Neural cell (in vitro differentiated cells): ENCODE data around the gene ACAD10. TPM values are rescaled to one million over a fixed set of nuclear protein-coding genes. Genes with fewer than 3 reads are reported as not detected.
A peak's percentile ranks its signal among the peaks of the same experiment; 100 is the strongest.

ENCODE experiments used
- H2AFZ ChIP-seq: fragments of 200-600, 300-800 bp; sonication (generic), shearing (Covaris generic); 2 replicates; pipeline ENCODE4 v1.6.0; 2014; ENCODE audit warnings: low read depth, mild to moderate bottlenecking, antibody characterized with exemption, low read length, moderate library complexity
- H3F3A ChIP-seq: fragments of 200-600 bp; shearing (Covaris generic); 2 replicates; pipeline ENCODE4 v1.6.1; 2016; ENCODE audit warnings: mild to moderate bottlenecking, moderate library complexity, mixed read lengths, antibody characterized with exemption, low read length; ENCODE audit not compliant: insufficient read depth, poor library complexity, severe bottlenecking
- H3K27ac ChIP-seq: fragments of 200-600, 300-800 bp; sonication (generic), shearing (Covaris generic); 2 replicates; pipeline ENCODE4 v1.5.1; 2014; ENCODE audit warnings: mild to moderate bottlenecking, low read length, moderate library complexity
- H3K27me3 ChIP-seq: fragments of 300-800, 200-600 bp; sonication (generic), shearing (Covaris generic); 2 replicates; pipeline ENCODE4 v1.6.0; 2014; ENCODE audit warnings: mild to moderate bottlenecking, low read depth, low read length, moderate library complexity; ENCODE audit not compliant: insufficient read depth
- H3K36me3 ChIP-seq: fragments of 300-800, 200-600 bp; sonication (generic), shearing (Covaris generic); 2 replicates; pipeline ENCODE4 v1.5.1; 2014; ENCODE audit warnings: mild to moderate bottlenecking, antibody characterized with exemption, low read length, moderate library complexity; ENCODE audit not compliant: insufficient read depth
- H3K4me2 ChIP-seq: fragments of 300-800, 200-600 bp; sonication (generic), shearing (Covaris generic); 2 replicates; pipeline ENCODE4 v1.6.0; 2014; ENCODE audit warnings: mild to moderate bottlenecking, low read length
- H3K4me3 ChIP-seq: fragments of 300-800, 200-600 bp; sonication (generic), shearing (Covaris generic); 2 replicates; pipeline ENCODE4 v1.5.1; 2014; ENCODE audit warnings: mild to moderate bottlenecking, low read length, moderate library complexity
- H3K79me2 ChIP-seq: fragments of 200-600 bp; shearing (Covaris generic); replicated peaks from 2 replicates; pipeline ENCODE4 v1.6.0; 2014; ENCODE audit warnings: mild to moderate bottlenecking, low read length, moderate library complexity; ENCODE audit not compliant: insufficient read depth
- H3K9ac ChIP-seq: fragments of 300-800, 200-600 bp; sonication (generic), shearing (Covaris generic); 2 replicates; pipeline ENCODE4 v1.6.1; 2016; ENCODE audit warnings: mild to moderate bottlenecking, low read length, mixed read lengths
- H3K9me2 ChIP-seq: fragments of 200-600 bp; shearing (Covaris generic); 2 replicates; pipeline ENCODE4 v1.6.1; 2016; ENCODE audit warnings: mild to moderate bottlenecking, low read length, mixed read lengths; ENCODE audit not compliant: insufficient read depth
- H3K9me3 ChIP-seq: fragments of 200-600, 300-800 bp; sonication (generic), shearing (Covaris generic); 2 replicates; pipeline ENCODE4 v1.6.1; 2016; ENCODE audit warnings: mild to moderate bottlenecking, mixed run types, low read length, moderate library complexity, mixed read lengths
- H4K20me1 ChIP-seq: fragments of 200-600 bp; shearing (Covaris generic); 2 replicates; pipeline ENCODE4 v1.6.1; 2016; ENCODE audit warnings: mild to moderate bottlenecking, mixed run types; ENCODE audit not compliant: insufficient read depth
- EP300 ChIP-seq: fragments of 450-650 bp; conservative IDR thresholded peaks from 2 replicates; pipeline ENCODE4 v1.6.1; 2014; ENCODE audit warnings: antibody characterized with exemption, mild to moderate bottlenecking, moderate library complexity; ENCODE audit not compliant: poor library complexity, severe bottlenecking
- EZH2 ChIP-seq: fragments of 200-600, 300-800 bp; shearing (Covaris generic), sonication (generic); IDR thresholded peaks from 2 replicates; pipeline ENCODE4 v1.6.1; 2014; ENCODE audit warnings: antibody characterized with exemption, low read length, borderline replicate concordance, mild to moderate bottlenecking; ENCODE audit not compliant: insufficient read depth, poor library complexity, severe bottlenecking
- MXI1 ChIP-seq: fragments of 450-650 bp; conservative IDR thresholded peaks from 2 replicates; pipeline ENCODE4 v1.6.1; 2014; ENCODE audit warnings: antibody characterized with exemption, mild to moderate bottlenecking; ENCODE audit not compliant: poor library complexity, severe bottlenecking
- POLR2AphosphoS5 ChIP-seq: IDR thresholded peaks from 2 replicates; pipeline ENCODE4 v1.6.1; 2012
- RAD21 ChIP-seq: fragments of 450-650 bp; conservative IDR thresholded peaks from 2 replicates; pipeline ENCODE4 v1.6.1; 2014; ENCODE audit warnings: antibody characterized with exemption, mild to moderate bottlenecking, moderate library complexity
- SMC3 ChIP-seq: fragments of 450-650 bp; conservative IDR thresholded peaks from 2 replicates; pipeline ENCODE4 v1.6.1; 2014; ENCODE audit warnings: antibody characterized with exemption, mild to moderate bottlenecking, moderate library complexity; ENCODE audit not compliant: poor library complexity
- TAF1 ChIP-seq: IDR thresholded peaks from 2 replicates; pipeline ENCODE4 v1.6.1; 2012; ENCODE audit warnings: low read depth
- polyA minus RNA-seq: library from RNA; depleted of rRNA, polyadenylated mRNA; stranded (reverse); fragments of >200 nt; gene quantifications from 2 replicates; pipeline ENCODE4 v1.2.3, GENCODE V29; 2014
- polyA plus RNA-seq: library from polyadenylated mRNA; depleted of rRNA; stranded (reverse); fragments of >200 nt; gene quantifications from 2 replicates; pipeline ENCODE4 v1.2.3, GENCODE V29; 2014
- TF ChIP-seq, protein P1 (sequence below): IDR thresholded peaks from 2 replicates; pipeline ENCODE4 v1.6.1; 2012; ENCODE audit warnings: borderline replicate concordance
- TF ChIP-seq, protein P2 (sequence below): fragments of 450-650 bp; IDR thresholded peaks from 2 replicates; pipeline ENCODE4 v1.5.1; 2014; ENCODE audit warnings: antibody characterized with exemption, mild to moderate bottlenecking, moderate library complexity; ENCODE audit not compliant: poor library complexity, severe bottlenecking

The ACAD10 gene
- 25.7 and 27.0 TPM in 2 replicates for polyA plus RNA-seq
- polyA minus RNA-seq: 29.2 and 31.6 TPM in 2 replicates

DNA sequence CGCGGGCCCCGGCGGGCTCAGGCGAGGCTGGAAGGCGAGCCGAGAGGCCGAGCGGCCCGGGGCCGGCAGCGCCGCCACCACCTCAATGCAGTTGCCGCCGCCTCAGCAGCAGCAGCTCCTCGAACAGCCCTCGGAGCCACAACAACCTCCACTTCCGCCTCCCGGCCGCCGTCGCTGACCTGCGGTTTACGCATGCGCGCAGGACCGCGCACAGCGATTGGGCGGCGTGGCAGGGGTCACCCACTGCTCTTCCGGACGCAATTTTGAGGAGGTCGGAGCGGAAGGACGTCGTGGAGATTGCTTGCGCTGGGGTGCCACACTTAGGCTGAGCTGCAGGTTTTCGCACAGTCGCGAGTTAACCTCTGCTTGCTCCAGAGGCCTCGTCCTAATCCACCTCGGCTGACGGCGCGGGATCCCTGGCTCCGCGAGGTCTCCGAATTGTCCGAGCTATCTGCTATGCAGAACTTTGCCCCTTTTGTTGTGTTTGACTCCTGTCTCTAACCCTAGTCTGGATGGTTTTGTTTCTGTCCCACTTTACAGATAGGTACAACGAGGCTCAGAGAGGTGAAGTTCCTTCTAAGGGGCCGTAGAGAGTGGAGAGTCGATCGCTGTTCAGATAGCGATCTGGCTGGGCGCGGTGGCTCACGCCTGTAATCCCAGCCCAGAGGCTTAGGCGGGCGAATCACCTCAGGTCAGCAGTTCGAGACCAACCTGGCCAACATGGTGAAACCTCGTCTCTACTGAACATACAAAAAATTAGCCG lies at the start of gene ACAD10, which contains the start of gene BRAP:
Gene ACAD10 (plus strand): TSS at position 243 of the 763 bp plus-strand sequence. CDS start 6,657 bp downstream, outside the sequence.
Gene BRAP (minus strand): TSS at position 146 of the 763 bp plus-strand sequence. CDS start 164 bp downstream, outside the sequence.
- H3K27me3 ChIP-seq: no peaks in the 10 kb centered on the region
- H3K79me2 ChIP-seq: peaks cover 29% of the 10 kb centered on the region
- TF ChIP-seq, protein P1, sequence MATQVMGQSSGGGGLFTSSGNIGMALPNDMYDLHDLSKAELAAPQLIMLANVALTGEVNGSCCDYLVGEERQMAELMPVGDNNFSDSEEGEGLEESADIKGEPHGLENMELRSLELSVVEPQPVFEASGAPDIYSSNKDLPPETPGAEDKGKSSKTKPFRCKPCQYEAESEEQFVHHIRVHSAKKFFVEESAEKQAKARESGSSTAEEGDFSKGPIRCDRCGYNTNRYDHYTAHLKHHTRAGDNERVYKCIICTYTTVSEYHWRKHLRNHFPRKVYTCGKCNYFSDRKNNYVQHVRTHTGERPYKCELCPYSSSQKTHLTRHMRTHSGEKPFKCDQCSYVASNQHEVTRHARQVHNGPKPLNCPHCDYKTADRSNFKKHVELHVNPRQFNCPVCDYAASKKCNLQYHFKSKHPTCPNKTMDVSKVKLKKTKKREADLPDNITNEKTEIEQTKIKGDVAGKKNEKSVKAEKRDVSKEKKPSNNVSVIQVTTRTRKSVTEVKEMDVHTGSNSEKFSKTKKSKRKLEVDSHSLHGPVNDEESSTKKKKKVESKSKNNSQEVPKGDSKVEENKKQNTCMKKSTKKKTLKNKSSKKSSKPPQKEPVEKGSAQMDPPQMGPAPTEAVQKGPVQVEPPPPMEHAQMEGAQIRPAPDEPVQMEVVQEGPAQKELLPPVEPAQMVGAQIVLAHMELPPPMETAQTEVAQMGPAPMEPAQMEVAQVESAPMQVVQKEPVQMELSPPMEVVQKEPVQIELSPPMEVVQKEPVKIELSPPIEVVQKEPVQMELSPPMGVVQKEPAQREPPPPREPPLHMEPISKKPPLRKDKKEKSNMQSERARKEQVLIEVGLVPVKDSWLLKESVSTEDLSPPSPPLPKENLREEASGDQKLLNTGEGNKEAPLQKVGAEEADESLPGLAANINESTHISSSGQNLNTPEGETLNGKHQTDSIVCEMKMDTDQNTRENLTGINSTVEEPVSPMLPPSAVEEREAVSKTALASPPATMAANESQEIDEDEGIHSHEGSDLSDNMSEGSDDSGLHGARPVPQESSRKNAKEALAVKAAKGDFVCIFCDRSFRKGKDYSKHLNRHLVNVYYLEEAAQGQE: no peak
- TF ChIP-seq, protein P2, sequence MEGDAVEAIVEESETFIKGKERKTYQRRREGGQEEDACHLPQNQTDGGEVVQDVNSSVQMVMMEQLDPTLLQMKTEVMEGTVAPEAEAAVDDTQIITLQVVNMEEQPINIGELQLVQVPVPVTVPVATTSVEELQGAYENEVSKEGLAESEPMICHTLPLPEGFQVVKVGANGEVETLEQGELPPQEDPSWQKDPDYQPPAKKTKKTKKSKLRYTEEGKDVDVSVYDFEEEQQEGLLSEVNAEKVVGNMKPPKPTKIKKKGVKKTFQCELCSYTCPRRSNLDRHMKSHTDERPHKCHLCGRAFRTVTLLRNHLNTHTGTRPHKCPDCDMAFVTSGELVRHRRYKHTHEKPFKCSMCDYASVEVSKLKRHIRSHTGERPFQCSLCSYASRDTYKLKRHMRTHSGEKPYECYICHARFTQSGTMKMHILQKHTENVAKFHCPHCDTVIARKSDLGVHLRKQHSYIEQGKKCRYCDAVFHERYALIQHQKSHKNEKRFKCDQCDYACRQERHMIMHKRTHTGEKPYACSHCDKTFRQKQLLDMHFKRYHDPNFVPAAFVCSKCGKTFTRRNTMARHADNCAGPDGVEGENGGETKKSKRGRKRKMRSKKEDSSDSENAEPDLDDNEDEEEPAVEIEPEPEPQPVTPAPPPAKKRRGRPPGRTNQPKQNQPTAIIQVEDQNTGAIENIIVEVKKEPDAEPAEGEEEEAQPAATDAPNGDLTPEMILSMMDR: no peak
- TF ChIP-seq EP300 (no peak), EZH2 (no peak), RAD21 (peak; percentile 33), MXI1 (peak; percentile 88), POLR2AphosphoS5 (peak; percentile 88), TAF1 (no peak), SMC3 (no peak)
- peak within 1 kb of the TSS; percentile 92 for H3K4me2 ChIP-seq
- peak within 1 kb of the TSS; percentile 71 for H3K4me3 ChIP-seq
- H3K9me2 ChIP-seq: no peaks in the 10 kb centered on the region
- peak within 1 kb of the TSS; percentile 87 for H3K9ac ChIP-seq
- H3K27ac ChIP-seq: peak within 1 kb of the TSS; percentile 64
- no peaks in the 10 kb centered on the region for H4K20me1 ChIP-seq
- H3K9me3 ChIP-seq: no peaks in the 10 kb centered on the region
- H3F3A ChIP-seq: no peaks in the 10 kb centered on the region
- peak within 1 kb of the TSS; percentile 52 for H2AFZ ChIP-seq
- no peaks in the 10 kb centered on the region for H3K36me3 ChIP-seq

DNA sequence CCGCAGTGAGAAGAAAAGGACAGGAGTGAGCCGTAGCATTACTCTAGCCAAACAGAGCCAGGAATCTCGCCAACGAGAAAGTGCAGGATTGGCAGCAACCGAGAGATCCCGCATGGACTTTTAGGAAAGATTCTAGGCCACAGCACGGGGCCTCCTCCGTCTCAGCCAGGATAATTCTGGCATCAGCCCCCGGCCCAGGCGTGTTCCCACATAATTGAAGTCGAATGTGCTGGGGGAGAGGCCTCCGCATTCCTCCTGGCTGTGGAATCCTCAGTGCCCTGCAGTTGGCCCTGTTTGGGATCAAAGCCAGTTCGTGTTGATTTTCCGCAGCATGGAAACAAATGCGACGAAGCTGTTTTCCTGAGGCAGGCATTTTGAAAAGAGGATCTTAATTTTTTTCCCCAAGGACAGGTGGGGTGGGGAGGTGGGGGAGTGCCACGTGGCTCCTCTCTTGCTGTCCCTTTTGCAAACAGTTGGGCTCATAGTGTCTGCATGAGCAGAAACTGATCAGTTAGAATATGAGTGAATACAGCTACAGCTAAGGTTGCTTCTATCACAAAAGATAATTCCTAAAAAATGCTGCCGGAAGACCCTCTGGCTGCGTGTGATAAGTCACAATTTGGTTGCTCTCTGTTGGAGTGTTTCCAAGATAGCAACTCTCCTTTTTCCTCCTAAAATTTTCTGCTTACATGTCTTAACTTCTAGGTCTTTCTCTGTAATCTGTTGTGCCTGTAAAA lies 49.5 kb upstream of the ACAD10 start:
- H3K27me3 ChIP-seq: no peaks in the 10 kb centered on the region
- H3K4me2 ChIP-seq: no peak overlapping the region
- H3K4me3 ChIP-seq: no peak overlapping the region
- no peaks in the 10 kb centered on the region for H3F3A ChIP-seq
- H3K9me3 ChIP-seq: no peaks in the 10 kb centered on the region
- H4K20me1 ChIP-seq: no peaks in the 10 kb centered on the region
- no peaks in the 10 kb centered on the region for H3K79me2 ChIP-seq
- H2AFZ ChIP-seq: no peak overlapping the region
- no peaks in the 10 kb centered on the region for H3K36me3 ChIP-seq
- no peaks in the 10 kb centered on the region for H3K9me2 ChIP-seq
- H3K9ac ChIP-seq: no peak overlapping the region
- TF ChIP-seq EP300 (no peak), EZH2 (no peak), SMC3 (no peak), TAF1 (no peak), RAD21 (no peak), POLR2AphosphoS5 (no peak), MXI1 (no peak)
- TF ChIP-seq, protein P1: no peak
- TF ChIP-seq, protein P2: no peak
- no peak overlapping the region for H3K27ac ChIP-seq
